HG03066 (cell line): ENCODE data around the gene CDH13.

Experiments used
- ATAC-seq: cut with Tn5 transposase; IDR thresholded peaks from one replicate; pipeline ENCODE4 v1.9.1; 2021; ENCODE audit warnings: low read depth; ENCODE audit not compliant: unreplicated experiment

Gene CDH13

GRCh38 chr16:83075956-83076355, 449.2 kb downstream of the CDH13 start:
- no peak for ATAC-seq

GRCh38 chr16:83083361-83083760, 456.6 kb downstream of the CDH13 start:
- no peak for ATAC-seq

GRCh38 chr16:83085660-83086059, 458.9 kb downstream of the CDH13 start:
- ATAC-seq, result no peak

- ATAC-seq, result no peak
Measured at GRCh38 chr16:83095941-83096692, 469.3 kb downstream of the CDH13 start.

- no peak for ATAC-seq
Measured at GRCh38 chr16:83098536-83098935, 471.8 kb downstream of the CDH13 start.

GRCh38 chr16:83100679-83101078, 473.9 kb downstream of the CDH13 start:
- no peak for ATAC-seq

- ATAC-seq, result no peak
Measured at GRCh38 chr16:83102336-83102735, 475.6 kb downstream of the CDH13 start.

- no peak for ATAC-seq
Measured at GRCh38 chr16:83105279-83106077, 478.7 kb downstream of the CDH13 start.

GRCh38 chr16:83109490-83110125, 482.8 kb downstream of the CDH13 start:
- ATAC-seq, result no peak

- ATAC-seq, result no peak
Measured at GRCh38 chr16:83110269-83110668, 483.5 kb downstream of the CDH13 start.

GRCh38 chr16:83113317-83113716, 486.5 kb downstream of the CDH13 start:
- no peak for ATAC-seq

GRCh38 chr16:83113811-83114210, 487.0 kb downstream of the CDH13 start:
- ATAC-seq, result no peak

GRCh38 chr16:83115491-83116232, 488.9 kb downstream of the CDH13 start:
- no peak for ATAC-seq

- ATAC-seq, result no peak
Measured at GRCh38 chr16:83116274-83116892, 489.6 kb downstream of the CDH13 start.

GRCh38 chr16:83117810-83118209, 491.0 kb downstream of the CDH13 start:
- ATAC-seq, result no peak

GRCh38 chr16:83118365-83118764, 491.6 kb downstream of the CDH13 start:
- ATAC-seq, result no peak

- no peak for ATAC-seq
Measured at GRCh38 chr16:83125999-83126568, 499.3 kb downstream of the CDH13 start.

GRCh38 chr16:83128041-83128440, 501.3 kb downstream of the CDH13 start:
- ATAC-seq, result no peak

GRCh38 chr16:83130039-83130438, 503.3 kb downstream of the CDH13 start:
- no peak for ATAC-seq

- no peak for ATAC-seq
Measured at GRCh38 chr16:83134638-83135037, 507.9 kb downstream of the CDH13 start.
